ENCODE results near the gene ITFG1.
"Not testable (repeated sequence)": the region's sequence is repeated elsewhere in the genome, so short reads cannot be mapped to it uniquely, and the experiment has no call there.

DNA sequence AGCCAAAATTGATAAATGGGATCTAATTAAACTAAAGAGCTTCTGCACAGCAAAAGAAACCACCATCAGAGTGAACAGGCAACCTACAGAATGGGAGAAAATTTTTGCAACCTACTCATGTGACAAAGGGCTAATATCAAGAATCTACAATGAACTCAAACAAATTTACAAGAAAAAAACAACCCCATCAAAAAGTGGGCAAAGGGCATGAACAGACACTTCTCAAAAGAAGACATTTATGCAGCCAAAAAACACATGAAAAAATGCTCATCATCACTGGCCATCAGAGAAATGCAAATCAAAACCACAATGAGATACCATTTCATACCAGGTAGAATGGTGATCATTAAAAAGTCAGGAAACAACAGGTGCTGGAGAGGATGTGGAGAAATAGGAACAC lies 18.0 kb downstream of the ITFG1 start:
- not testable (repeated sequence) for TF ChIP-seq CTCF (conservative IDR thresholded peaks at IDR 0.05); ZFX (IDR thresholded peaks at IDR 0.05)

Data from C4-2B (cell line).